GM10266 (cell line): Measurements from ENCODE around the gene CCR5.

Experiments used
- DNase-seq: peaks from one replicate; pipeline ENCODE4 v3.0.0; 2012; ENCODE audit errors: extremely low spot score
- CTCF ChIP-seq: IDR thresholded peaks from 2 replicates; pipeline ENCODE4 v1.5.1; 2012; ENCODE audit warnings: mild to moderate bottlenecking, low read depth; ENCODE audit not compliant: control insufficient read depth, insufficient read depth; ENCODE audit errors: missing control alignments

Gene CCR5

DNA sequence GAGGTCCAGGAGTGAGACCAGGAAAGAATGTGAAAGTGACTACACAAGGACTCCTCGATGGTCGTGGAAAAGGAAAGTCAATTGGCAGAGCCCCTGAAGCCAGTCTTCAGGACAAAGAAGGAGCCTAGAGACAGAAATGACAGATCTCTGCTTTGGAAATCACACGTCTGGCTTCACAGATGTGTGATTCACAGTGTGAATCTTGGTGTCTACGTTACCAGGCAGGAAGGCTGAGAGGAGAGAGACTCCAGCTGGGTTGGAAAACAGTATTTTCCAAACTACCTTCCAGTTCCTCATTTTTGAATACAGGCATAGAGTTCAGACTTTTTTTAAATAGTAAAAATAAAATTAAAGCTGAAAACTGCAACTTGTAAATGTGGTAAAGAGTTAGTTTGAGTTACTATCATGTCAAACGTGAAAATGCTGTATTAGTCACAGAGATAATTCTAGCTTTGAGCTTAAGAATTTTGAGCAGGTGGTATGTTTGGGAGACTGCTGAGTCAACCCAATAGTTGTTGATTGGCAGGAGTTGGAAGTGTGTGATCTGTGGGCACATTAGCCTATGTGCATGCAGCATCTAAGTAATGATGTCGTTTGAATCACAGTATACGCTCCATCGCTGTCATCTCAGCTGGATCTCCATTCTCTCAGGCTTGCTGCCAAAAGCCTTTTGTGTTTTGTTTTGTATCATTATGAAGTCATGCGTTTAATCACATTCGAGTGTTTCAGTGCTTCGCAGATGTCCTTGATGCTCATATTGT lies 10.8 kb upstream of the CCR5 start:
- no peak for DNase-seq
- no peak for TF ChIP-seq CTCF

GRCh38 chr3:46360907-46361306 lies 9.8 kb upstream of the CCR5 start:
- DNase-seq: no peak

GRCh38 chr3:46361408-46362283 lies 9.1 kb upstream of the CCR5 start:
- TF ChIP-seq CTCF: no peak
- DNase-seq: no peak

More at GRCh38 chr3:46360907-46361306, 9.8 kb upstream of the CCR5 start:
- no peak for TF ChIP-seq CTCF

GRCh38 chr3:46365041-46365440 lies 5.7 kb upstream of the CCR5 start:
- TF ChIP-seq CTCF: no peak
- no peak for DNase-seq

DNA sequence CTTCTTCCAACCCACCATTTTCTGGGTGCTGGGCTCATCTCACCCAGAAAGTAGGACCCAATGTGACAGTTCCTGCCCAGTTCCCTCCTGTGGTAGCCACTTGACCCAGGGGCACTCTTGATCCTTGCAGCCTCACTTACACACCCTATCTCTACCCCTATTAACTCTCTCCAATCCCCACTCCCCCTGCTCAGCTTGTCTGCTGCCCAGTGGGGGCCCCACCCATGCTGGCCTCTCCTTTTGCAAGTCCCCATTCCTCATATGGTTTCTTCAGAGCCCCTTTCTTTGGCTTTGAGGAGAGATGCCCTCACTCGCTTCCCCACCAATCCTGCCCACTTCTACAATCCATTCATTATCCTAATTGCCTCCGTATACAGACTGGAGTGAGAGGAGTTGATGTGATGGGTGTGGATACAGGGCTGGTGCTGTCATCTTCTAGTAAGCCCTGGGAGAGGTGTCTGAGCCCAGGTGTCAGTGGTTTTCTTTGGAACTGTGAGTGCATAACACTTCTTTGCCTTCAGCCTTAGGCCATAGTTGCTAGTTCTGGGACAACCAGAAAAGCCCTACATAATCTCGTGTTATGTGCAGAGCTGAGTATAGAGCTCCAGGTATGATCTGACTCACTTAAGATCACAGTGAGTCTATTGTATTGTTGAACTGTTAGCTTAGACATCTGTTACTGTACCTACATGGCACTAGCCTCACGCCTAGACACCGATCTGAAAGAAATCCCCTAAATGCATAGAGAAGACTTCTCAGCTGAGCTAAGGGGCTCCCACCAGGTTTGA lies 4.8 kb upstream of the CCR5 start:
- no peak for DNase-seq
- no peak for TF ChIP-seq CTCF

DNA sequence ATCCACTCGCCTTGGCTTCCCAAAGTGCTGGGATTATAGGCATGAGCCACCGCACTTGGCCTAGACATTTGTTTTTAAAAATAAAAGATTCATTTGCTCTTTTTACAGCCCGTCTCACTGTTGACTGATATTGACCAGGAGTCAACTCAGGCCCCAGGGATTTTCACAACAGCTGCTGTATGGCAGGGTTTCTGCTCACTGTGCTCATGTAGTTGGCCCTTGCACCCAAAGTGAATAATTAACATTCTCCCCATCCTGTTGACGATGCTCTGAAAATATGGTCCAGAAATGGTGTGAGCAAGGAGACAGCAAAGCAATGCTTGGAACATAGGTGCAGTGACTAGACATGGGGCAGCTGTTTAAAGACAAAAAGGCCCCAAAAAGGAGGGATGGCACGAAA lies 2.9 kb upstream of the CCR5 start:
- DNase-seq: no peak
- TF ChIP-seq CTCF: no peak

DNA sequence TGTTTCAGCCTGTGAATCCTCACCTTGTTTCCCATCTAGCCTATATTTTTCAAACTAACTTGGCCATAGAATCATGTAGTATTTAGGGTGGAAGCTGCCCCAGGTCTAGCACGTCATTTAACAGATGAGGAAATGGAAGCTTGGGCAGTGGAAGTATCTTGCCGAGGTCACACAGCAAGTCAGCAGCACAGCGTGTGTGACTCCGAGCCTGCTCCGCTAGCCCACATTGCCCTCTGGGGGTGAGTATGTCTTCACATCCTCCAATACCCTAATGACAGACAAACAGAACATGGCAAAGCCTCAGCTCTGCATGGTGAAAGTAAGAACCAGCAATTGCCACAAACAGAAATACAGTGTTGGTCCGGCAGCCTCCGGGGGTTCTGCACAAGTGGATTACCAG lies 2.2 kb upstream of the CCR5 start:
- TF ChIP-seq CTCF: peak; percentile 46
- peak; percentile 47 for DNase-seq
